ENCODE measurements around the gene LRP3.

Gene LRP3

DNA sequence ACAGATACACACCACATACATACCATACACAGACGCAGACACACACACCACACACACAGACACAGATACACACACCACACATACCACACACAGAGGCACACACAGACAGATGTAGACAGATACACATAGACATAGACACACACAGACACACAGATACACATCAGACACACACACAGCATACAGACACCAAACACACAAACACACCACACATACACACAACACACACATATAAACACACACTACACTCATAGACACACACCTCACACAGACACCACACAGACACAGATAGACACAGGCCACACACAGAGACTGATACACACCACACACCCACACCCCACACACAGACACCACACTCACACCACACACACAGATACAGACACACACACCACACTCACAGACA lies 56.4 kb downstream of the LRP3 start:
- no peak for TF ChIP-seq RAD21 (IDR thresholded peaks at IDR 0.05; ENCODE audit: low read depth)
- no peak for TF ChIP-seq EGR1 (IDR thresholded peaks at IDR 0.05)
- TF ChIP-seq TAF1 (IDR thresholded peaks at IDR 0.05; ENCODE audit: low read depth), result no peak
- TF ChIP-seq FOXM1 (IDR thresholded peaks at IDR 0.05; ENCODE audit: borderline replicate concordance, low read depth), result no peak
- no peak for TF ChIP-seq TEAD4 (IDR thresholded peaks at IDR 0.05)
- TF ChIP-seq, protein P1, sequence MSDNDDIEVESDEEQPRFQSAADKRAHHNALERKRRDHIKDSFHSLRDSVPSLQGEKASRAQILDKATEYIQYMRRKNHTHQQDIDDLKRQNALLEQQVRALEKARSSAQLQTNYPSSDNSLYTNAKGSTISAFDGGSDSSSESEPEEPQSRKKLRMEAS (IDR thresholded peaks at IDR 0.05), result no peak
- TF ChIP-seq, protein P2, sequence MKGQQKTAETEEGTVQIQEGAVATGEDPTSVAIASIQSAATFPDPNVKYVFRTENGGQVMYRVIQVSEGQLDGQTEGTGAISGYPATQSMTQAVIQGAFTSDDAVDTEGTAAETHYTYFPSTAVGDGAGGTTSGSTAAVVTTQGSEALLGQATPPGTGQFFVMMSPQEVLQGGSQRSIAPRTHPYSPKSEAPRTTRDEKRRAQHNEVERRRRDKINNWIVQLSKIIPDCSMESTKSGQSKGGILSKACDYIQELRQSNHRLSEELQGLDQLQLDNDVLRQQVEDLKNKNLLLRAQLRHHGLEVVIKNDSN (IDR thresholded peaks at IDR 0.05), result no peak
- no peak for TF ChIP-seq CREB1 (IDR thresholded peaks at IDR 0.05; ENCODE audit: low read depth)
- TF ChIP-seq TCF12 (IDR thresholded peaks at IDR 0.05; ENCODE audit: low read depth), result no peak
- TF ChIP-seq EP300 (IDR thresholded peaks at IDR 0.05; ENCODE audit: borderline replicate concordance), result no peak
- TF ChIP-seq YY1 (IDR thresholded peaks at IDR 0.05; ENCODE audit: low read depth), result no peak
- TF ChIP-seq ZBTB7A (IDR thresholded peaks at IDR 0.05; ENCODE audit: low read depth), result no peak
- TF ChIP-seq CEBPB (IDR thresholded peaks at IDR 0.05), result no peak
- no peak for TF ChIP-seq NFIC (IDR thresholded peaks at IDR 0.05)
- TF ChIP-seq, protein P3, sequence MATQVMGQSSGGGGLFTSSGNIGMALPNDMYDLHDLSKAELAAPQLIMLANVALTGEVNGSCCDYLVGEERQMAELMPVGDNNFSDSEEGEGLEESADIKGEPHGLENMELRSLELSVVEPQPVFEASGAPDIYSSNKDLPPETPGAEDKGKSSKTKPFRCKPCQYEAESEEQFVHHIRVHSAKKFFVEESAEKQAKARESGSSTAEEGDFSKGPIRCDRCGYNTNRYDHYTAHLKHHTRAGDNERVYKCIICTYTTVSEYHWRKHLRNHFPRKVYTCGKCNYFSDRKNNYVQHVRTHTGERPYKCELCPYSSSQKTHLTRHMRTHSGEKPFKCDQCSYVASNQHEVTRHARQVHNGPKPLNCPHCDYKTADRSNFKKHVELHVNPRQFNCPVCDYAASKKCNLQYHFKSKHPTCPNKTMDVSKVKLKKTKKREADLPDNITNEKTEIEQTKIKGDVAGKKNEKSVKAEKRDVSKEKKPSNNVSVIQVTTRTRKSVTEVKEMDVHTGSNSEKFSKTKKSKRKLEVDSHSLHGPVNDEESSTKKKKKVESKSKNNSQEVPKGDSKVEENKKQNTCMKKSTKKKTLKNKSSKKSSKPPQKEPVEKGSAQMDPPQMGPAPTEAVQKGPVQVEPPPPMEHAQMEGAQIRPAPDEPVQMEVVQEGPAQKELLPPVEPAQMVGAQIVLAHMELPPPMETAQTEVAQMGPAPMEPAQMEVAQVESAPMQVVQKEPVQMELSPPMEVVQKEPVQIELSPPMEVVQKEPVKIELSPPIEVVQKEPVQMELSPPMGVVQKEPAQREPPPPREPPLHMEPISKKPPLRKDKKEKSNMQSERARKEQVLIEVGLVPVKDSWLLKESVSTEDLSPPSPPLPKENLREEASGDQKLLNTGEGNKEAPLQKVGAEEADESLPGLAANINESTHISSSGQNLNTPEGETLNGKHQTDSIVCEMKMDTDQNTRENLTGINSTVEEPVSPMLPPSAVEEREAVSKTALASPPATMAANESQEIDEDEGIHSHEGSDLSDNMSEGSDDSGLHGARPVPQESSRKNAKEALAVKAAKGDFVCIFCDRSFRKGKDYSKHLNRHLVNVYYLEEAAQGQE (IDR thresholded peaks at IDR 0.05; ENCODE audit: low read depth), result no peak

DNA sequence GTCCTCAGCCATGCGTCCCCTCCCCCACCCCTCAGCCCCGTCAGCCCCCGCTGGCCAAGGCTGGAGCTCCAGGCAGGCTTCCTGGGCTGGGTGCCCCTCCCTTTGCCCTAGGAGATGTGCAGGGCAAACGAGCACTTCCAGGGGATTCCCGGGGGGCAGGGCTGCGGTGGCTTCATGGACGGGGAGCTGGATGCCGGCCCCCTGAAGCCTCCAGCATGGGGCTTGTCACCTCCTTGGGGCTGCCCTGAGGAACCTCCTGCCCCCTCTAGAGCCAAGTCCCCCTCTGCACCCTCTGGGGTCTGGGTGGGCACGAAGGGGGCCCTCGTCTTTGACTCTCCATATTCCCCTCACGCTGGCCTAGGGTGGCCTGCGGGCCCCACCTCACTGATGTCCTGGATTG lies 56.9 kb downstream of the LRP3 start:
- no peak for TF ChIP-seq CREB1 (IDR thresholded peaks at IDR 0.05; ENCODE audit: low read depth)
- TF ChIP-seq RAD21 (IDR thresholded peaks at IDR 0.05; ENCODE audit: low read depth), result no peak
- TF ChIP-seq, protein P3 (IDR thresholded peaks at IDR 0.05; ENCODE audit: low read depth), result no peak
- TF ChIP-seq, protein P1 (IDR thresholded peaks at IDR 0.05), result no peak
- TF ChIP-seq TAF1 (IDR thresholded peaks at IDR 0.05; ENCODE audit: low read depth), result no peak
- TF ChIP-seq EP300 (IDR thresholded peaks at IDR 0.05; ENCODE audit: borderline replicate concordance), result no peak
- no peak for TF ChIP-seq EGR1 (IDR thresholded peaks at IDR 0.05)
- no peak for TF ChIP-seq TEAD4 (IDR thresholded peaks at IDR 0.05)
- no peak for TF ChIP-seq ZBTB7A (IDR thresholded peaks at IDR 0.05; ENCODE audit: low read depth)
- no peak for TF ChIP-seq CEBPB (IDR thresholded peaks at IDR 0.05)
- no peak for TF ChIP-seq YY1 (IDR thresholded peaks at IDR 0.05; ENCODE audit: low read depth)
- TF ChIP-seq TCF12 (IDR thresholded peaks at IDR 0.05; ENCODE audit: low read depth), result no peak
- no peak for TF ChIP-seq FOXM1 (IDR thresholded peaks at IDR 0.05; ENCODE audit: borderline replicate concordance, low read depth)
- TF ChIP-seq, protein P2 (IDR thresholded peaks at IDR 0.05), result no peak
- no peak for TF ChIP-seq NFIC (IDR thresholded peaks at IDR 0.05)

DNA sequence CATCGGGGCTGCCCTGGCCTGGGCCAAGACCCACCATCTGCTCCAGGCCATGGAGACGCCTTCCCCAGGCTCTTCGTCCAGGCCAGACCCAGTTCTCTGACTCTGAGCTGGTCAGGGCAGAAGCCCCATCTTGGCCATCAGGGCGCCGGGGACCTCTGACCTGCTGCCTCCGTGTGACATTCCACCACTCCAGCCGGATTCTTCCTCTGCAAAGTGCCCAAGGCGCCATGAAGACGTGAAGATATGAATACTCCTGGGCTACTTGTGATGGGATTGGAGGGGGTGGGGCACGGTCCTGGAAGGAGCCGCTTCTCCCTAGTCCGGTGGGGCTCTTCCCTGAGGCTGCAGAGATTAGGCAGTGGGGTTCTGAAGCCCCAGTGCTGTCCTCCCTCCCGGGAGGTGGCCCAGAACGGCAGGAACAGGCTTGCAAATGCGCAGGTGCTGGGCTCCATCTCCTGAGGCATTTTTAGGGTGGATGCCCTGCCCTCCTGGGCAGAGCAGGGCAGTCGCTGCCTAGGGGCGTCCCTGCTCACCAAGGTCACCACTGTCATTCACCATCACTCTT lies 57.5 kb downstream of the LRP3 start:
- TF ChIP-seq, protein P3 (IDR thresholded peaks at IDR 0.05; ENCODE audit: low read depth), result no peak
- TF ChIP-seq RAD21 (IDR thresholded peaks at IDR 0.05; ENCODE audit: low read depth), result no peak

DNA sequence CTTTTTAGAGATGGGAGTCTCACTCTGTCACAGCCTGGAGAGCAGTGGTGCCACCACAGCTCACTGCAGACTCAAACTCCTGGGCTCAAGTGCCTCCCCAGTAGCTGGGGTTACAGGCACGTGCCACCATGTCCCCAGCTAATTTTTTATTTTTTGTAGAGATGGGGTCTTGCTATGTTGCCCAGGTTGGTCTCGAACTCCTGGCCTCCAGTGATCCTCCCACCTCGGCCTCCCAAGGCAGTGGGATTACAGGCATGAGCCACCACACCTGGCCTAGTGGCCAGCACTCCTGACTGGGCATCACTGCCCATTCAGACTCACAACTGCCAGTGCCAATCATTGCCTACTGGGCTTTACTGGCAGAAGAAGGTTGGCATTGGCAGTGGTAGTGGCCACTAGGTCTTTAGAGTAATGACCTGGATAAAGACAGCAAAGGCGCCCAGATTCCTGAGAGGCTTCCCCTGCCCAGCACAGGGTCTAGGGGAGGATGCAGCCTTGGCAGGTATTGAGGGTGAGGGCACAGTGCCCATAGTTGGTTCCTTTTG lies 58.4 kb downstream of the LRP3 start:
- TF ChIP-seq FOXM1 (IDR thresholded peaks at IDR 0.05; ENCODE audit: borderline replicate concordance, low read depth) (no peak), CREB1 (IDR thresholded peaks at IDR 0.05; ENCODE audit: low read depth) (no peak), TCF12 (IDR thresholded peaks at IDR 0.05; ENCODE audit: low read depth) (no peak), ZBTB7A (IDR thresholded peaks at IDR 0.05; ENCODE audit: low read depth) (no peak), YY1 (IDR thresholded peaks at IDR 0.05; ENCODE audit: low read depth) (no peak), CEBPB (IDR thresholded peaks at IDR 0.05) (no peak), EGR1 (IDR thresholded peaks at IDR 0.05) (no peak), RAD21 (IDR thresholded peaks at IDR 0.05; ENCODE audit: low read depth) (no peak), EP300 (IDR thresholded peaks at IDR 0.05; ENCODE audit: borderline replicate concordance) (no peak), TEAD4 (IDR thresholded peaks at IDR 0.05) (no peak), TAF1 (IDR thresholded peaks at IDR 0.05; ENCODE audit: low read depth) (no peak), NFIC (IDR thresholded peaks at IDR 0.05) (no peak)
- TF ChIP-seq, protein P3 (IDR thresholded peaks at IDR 0.05; ENCODE audit: low read depth), result no peak
- TF ChIP-seq, protein P2 (IDR thresholded peaks at IDR 0.05), result no peak
- TF ChIP-seq, protein P1 (IDR thresholded peaks at IDR 0.05), result no peak

Data from Ishikawa (cell line).